ENCODE results near the gene TLE1.

TLE1 gene

DNA sequence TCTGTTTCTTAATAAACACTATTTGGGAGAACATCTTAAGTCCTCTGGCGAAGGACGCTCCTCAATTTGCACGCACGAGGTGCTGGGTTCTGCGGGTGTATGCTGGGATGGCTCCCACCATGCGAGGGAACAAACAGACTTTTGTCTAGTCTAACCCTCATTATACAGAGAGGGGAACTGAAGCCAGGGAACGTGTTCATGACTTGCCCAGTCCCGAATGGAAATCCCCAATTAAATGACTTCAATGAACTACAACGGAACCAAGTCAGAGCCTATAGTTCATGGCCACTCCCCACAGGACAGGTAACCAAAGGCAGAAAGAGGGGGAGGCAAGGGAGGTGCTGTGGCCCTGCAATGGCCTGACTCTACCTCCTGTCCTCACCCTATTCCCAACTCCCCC lies 9.3 kb downstream of the TLE1 start:
- H3K36me3 ChIP-seq (ENCODE audit: control insufficient read depth in 5 of 5, insufficient read depth in 5 of 5, low read length in 5 of 5): peaks cover 14 to 31% (median 19%) of the 10 kb centered on the region in 5 donors
- no peaks in the 10 kb centered on the region for H3K27me3 ChIP-seq (ENCODE audit: control insufficient read depth in 5 of 5, insufficient read depth in 4 of 5, low read length in 5 of 5)
- H3K9ac ChIP-seq (ENCODE audit: low read length in 5 of 5): no peak overlapping the region
- H3K4me1 ChIP-seq (ENCODE audit: control insufficient read depth in 5 of 5, insufficient read depth in 5 of 5, low read length in 5 of 5): peaks cover 0 to 51% (median 42%) of the 10 kb centered on the region in 5 donors
- H3K27ac ChIP-seq (ENCODE audit: low read depth, low read length): no peak overlapping the region
- no peak overlapping the region for H3K4me3 ChIP-seq (ENCODE audit: low read depth in 1 of 5, low read length in 5 of 5)
- no peaks in the 10 kb centered on the region for H3K9me3 ChIP-seq (ENCODE audit: control insufficient read depth in 5 of 5, low read length in 5 of 5)

DNA sequence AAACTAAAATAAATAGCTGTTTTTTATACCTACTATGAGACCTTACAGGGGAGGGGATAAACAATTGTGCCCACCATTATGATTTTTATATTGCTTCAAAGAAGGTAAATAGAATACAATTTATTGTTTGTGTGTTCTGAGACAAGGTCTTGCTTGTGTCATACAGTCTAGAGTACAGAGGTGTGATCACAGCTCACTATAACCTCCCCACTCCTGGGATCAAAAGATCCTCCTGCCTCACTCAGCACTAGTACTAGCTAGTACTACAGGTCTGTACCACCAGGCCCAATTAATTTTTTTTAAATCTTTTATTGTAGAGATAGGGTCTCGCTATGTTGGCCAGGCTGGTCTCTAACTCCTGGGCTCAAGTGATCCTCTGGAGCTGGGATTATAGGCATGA lies 11.3 kb downstream of the TLE1 start:
- Histone ChIP-seq H3K4me1 (ENCODE audit: control insufficient read depth in 5 of 5, insufficient read depth in 5 of 5, low read length in 5 of 5) (peaks cover 0 to 32% (median 28%) of the 10 kb centered on the region in 5 donors), H3K9me3 (ENCODE audit: control insufficient read depth in 5 of 5, low read length in 5 of 5) (no peaks in the 10 kb centered on the region), H3K27ac (ENCODE audit: low read depth, low read length) (no peak overlapping the region), H3K9ac (ENCODE audit: low read length in 5 of 5) (no peak overlapping the region), H3K27me3 (ENCODE audit: control insufficient read depth in 5 of 5, insufficient read depth in 4 of 5, low read length in 5 of 5) (no peaks in the 10 kb centered on the region), H3K4me3 (ENCODE audit: low read depth in 1 of 5, low read length in 5 of 5) (no peak overlapping the region), H3K36me3 (ENCODE audit: control insufficient read depth in 5 of 5, insufficient read depth in 5 of 5, low read length in 5 of 5) (peaks cover 3 to 32% (median 24%) of the 10 kb centered on the region in 5 donors)

DNA sequence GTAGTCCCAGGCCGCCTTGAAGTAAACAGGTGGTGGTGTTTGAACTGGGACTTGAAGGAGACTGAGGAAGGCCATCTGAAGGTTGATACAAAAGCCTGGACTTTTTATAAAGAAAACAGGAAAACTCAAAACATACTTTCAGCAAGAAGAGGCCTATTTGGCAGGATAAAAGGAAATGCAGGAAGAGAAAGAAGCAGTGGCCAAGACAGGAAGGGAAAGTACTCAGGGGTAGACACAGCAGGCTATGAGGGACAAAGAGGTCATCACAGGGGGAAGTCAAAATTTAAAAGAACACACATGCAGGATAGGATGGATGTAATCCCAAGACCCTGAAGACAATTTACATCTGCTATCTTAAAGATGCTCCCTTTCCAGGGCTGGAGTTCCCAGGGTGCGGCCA lies 13.0 kb downstream of the TLE1 start:
- Histone ChIP-seq H3K9ac (ENCODE audit: low read length in 5 of 5) (no peak overlapping the region), H3K4me1 (ENCODE audit: control insufficient read depth in 5 of 5, insufficient read depth in 5 of 5, low read length in 5 of 5) (peaks cover 2 to 29% (median 25%) of the 10 kb centered on the region in 5 donors), H3K4me3 (ENCODE audit: low read depth in 1 of 5, low read length in 5 of 5) (no peak overlapping the region), H3K27me3 (ENCODE audit: control insufficient read depth in 5 of 5, insufficient read depth in 4 of 5, low read length in 5 of 5) (no peaks in the 10 kb centered on the region), H3K36me3 (ENCODE audit: control insufficient read depth in 5 of 5, insufficient read depth in 5 of 5, low read length in 5 of 5) (peaks cover 5 to 24% (median 15%) of the 10 kb centered on the region in 5 donors), H3K9me3 (ENCODE audit: control insufficient read depth in 5 of 5, low read length in 5 of 5) (no peaks in the 10 kb centered on the region), H3K27ac (ENCODE audit: low read depth, low read length) (no peak overlapping the region)

DNA sequence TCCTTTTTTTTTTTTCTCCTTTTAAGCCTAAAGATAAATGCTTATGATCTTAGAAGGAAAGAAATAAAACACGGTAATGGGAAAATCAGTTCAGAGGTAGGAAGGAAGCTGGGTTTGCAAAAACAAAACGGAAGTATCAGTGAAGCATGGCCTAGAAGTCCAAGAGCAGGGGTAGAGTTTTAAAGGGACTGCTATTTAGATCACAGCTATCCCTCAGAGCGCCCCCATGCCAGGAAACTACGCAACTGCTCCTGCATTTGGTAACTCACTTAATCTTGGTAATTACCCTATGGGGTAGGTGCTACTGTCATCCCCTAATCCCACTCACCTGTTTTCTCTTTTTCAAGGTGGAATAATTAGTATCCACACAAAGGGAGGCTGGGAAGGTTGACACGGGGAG lies 16.0 kb downstream of the TLE1 start:
- no peak overlapping the region for H3K27ac ChIP-seq (ENCODE audit: low read depth, low read length)
- H3K4me3 ChIP-seq (ENCODE audit: low read depth in 1 of 5, low read length in 5 of 5): no peak overlapping the region
- peaks cover 8 to 45% (median 39%) of the 10 kb centered on the region in 5 donors for H3K4me1 ChIP-seq (ENCODE audit: control insufficient read depth in 5 of 5, insufficient read depth in 5 of 5, low read length in 5 of 5)
- no peaks in the 10 kb centered on the region for H3K9me3 ChIP-seq (ENCODE audit: control insufficient read depth in 5 of 5, low read length in 5 of 5)
- H3K27me3 ChIP-seq (ENCODE audit: control insufficient read depth in 5 of 5, insufficient read depth in 4 of 5, low read length in 5 of 5): no peaks in the 10 kb centered on the region
- H3K9ac ChIP-seq (ENCODE audit: low read length in 5 of 5): no peak overlapping the region
- peaks cover 4 to 18% (median 7%) of the 10 kb centered on the region in 5 donors for H3K36me3 ChIP-seq (ENCODE audit: control insufficient read depth in 5 of 5, insufficient read depth in 5 of 5, low read length in 5 of 5)

DNA sequence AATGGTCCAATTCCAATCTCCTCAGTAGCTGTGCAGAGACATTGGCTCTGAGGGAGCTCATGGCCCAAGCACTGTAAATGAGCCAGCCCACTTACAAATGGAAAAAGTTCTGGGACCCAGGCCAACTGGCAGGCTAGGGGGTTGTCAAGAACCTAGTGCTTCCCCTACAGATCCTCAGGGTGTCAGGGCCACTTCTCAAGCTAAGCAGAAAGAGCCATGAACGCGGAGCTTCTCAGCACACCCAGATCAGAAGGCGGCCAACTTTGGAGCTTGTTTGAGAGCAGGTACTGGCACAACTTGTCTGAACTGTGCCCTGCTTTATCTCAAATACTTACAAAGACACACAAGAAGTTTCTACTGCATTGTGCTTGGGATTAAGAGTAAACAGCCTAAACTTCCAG lies 17.5 kb downstream of the TLE1 start:
- Histone ChIP-seq H3K4me3 (ENCODE audit: low read depth in 1 of 5, low read length in 5 of 5) (peak overlapping the region in 1 of 5 donors; percentile 31), H3K4me1 (ENCODE audit: control insufficient read depth in 5 of 5, insufficient read depth in 5 of 5, low read length in 5 of 5) (peaks cover 9 to 58% (median 43%) of the 10 kb centered on the region in 5 donors), H3K27me3 (ENCODE audit: control insufficient read depth in 5 of 5, insufficient read depth in 4 of 5, low read length in 5 of 5) (no peaks in the 10 kb centered on the region), H3K36me3 (ENCODE audit: control insufficient read depth in 5 of 5, insufficient read depth in 5 of 5, low read length in 5 of 5) (peaks cover 2 to 14% (median 7%) of the 10 kb centered on the region in 5 donors), H3K9ac (ENCODE audit: low read length in 5 of 5) (no peak overlapping the region), H3K9me3 (ENCODE audit: control insufficient read depth in 5 of 5, low read length in 5 of 5) (no peaks in the 10 kb centered on the region), H3K27ac (ENCODE audit: low read depth, low read length) (no peak overlapping the region)

DNA sequence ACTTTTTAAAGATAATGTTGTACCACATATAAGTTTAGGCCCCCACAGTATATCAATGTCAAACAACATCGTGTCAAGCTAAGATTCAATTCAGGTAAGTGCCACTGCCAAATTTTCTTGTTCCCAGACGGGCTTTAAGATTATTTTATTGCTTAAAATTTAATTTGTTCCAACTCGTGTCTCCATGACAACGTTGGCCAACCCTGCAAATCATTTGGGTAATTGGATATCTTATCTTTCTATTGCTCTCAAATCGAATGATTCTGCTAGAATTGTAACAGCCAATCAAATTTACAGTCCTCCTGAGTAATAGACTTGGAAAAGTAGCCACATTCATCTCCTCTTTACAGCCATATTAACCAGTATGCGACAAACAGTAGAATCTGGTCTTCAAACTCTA lies 19.5 kb downstream of the TLE1 start:
- H3K4me3 ChIP-seq (ENCODE audit: low read depth in 1 of 5, low read length in 5 of 5): no peak overlapping the region

DNA sequence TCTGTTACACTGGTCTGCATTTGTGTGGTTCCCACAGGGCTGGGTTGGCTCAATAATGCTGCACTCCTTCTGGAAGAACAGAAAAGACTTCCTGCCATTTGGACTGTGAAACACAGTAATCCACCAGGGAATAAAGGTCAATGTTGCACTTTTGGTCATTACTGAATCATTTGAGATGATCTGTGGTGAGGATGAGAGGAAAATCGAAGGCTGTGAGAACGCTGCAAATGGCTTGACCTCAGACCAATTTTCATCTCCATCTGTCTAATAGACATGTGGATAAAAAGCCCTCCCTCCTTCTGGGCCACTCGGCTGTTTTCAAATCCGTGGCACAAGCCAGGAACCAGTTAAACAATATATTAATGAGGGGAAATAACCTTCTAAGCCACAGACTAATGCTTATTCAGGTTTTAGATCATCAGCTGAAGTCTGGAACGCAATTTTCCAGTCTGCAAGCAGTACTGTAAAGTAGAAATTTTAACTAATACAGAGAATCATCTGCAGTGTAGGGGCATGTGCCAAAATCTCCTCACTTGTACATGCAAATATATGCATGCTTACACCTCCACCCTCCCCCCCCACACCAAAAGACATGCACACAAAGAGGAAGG lies 20.2 kb downstream of the TLE1 start:
- Histone ChIP-seq H3K9ac (ENCODE audit: low read length in 5 of 5) (no peak overlapping the region), H3K9me3 (ENCODE audit: control insufficient read depth in 5 of 5, low read length in 5 of 5) (no peaks in the 10 kb centered on the region), H3K27ac (ENCODE audit: low read depth, low read length) (peak overlapping the region; percentile 76), H3K4me3 (ENCODE audit: low read depth in 1 of 5, low read length in 5 of 5) (no peak overlapping the region), H3K36me3 (ENCODE audit: control insufficient read depth in 5 of 5, insufficient read depth in 5 of 5, low read length in 5 of 5) (peaks cover 0 to 6% (median 5%) of the 10 kb centered on the region in 5 donors), H3K27me3 (ENCODE audit: control insufficient read depth in 5 of 5, insufficient read depth in 4 of 5, low read length in 5 of 5) (no peaks in the 10 kb centered on the region), H3K4me1 (ENCODE audit: control insufficient read depth in 5 of 5, insufficient read depth in 5 of 5, low read length in 5 of 5) (peaks cover 15 to 80% (median 50%) of the 10 kb centered on the region in 5 donors)

More for the DNA sequence above, 19.5 kb downstream of the TLE1 start:
- Histone ChIP-seq H3K9ac (ENCODE audit: low read length in 5 of 5) (no peak overlapping the region), H3K9me3 (ENCODE audit: control insufficient read depth in 5 of 5, low read length in 5 of 5) (no peaks in the 10 kb centered on the region), H3K4me1 (ENCODE audit: control insufficient read depth in 5 of 5, insufficient read depth in 5 of 5, low read length in 5 of 5) (peaks cover 15 to 73% (median 47%) of the 10 kb centered on the region in 5 donors), H3K27ac (ENCODE audit: low read depth, low read length) (peak overlapping the region; percentile 76), H3K36me3 (ENCODE audit: control insufficient read depth in 5 of 5, insufficient read depth in 5 of 5, low read length in 5 of 5) (peaks cover 0 to 8% (median 5%) of the 10 kb centered on the region in 5 donors), H3K27me3 (ENCODE audit: control insufficient read depth in 5 of 5, insufficient read depth in 4 of 5, low read length in 5 of 5) (no peaks in the 10 kb centered on the region)

DNA sequence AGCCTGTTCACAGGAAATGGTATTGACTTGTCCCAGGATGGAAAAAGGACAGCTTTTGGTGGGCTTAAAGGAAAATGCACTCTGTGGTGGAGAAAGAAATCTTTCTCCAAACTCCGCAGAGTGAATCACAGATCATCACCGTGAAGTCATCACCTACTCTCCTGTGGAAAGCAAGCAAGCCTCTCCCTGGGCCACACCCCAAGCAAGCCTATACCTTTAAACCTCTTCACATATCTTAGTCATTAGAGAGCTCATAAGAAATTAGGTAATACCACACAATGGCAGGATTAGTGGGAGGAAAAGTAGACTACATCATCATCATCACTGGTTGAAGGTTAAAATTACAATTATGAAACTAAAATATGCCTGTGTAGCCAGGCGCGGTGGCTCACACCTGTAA lies 23.2 kb downstream of the TLE1 start:
- no peaks in the 10 kb centered on the region for H3K36me3 ChIP-seq (ENCODE audit: control insufficient read depth in 5 of 5, insufficient read depth in 5 of 5, low read length in 5 of 5)
- H3K4me1 ChIP-seq (ENCODE audit: control insufficient read depth in 5 of 5, insufficient read depth in 5 of 5, low read length in 5 of 5): peaks cover 15 to 76% (median 54%) of the 10 kb centered on the region in 5 donors
- H3K27ac ChIP-seq (ENCODE audit: low read depth, low read length): peak overlapping the region; percentile 56
- H3K4me3 ChIP-seq (ENCODE audit: low read depth in 1 of 5, low read length in 5 of 5): peak overlapping the region in 1 of 5 donors; percentile 3
- H3K27me3 ChIP-seq (ENCODE audit: control insufficient read depth in 5 of 5, insufficient read depth in 4 of 5, low read length in 5 of 5): no peaks in the 10 kb centered on the region
- H3K9me3 ChIP-seq (ENCODE audit: control insufficient read depth in 5 of 5, low read length in 5 of 5): no peaks in the 10 kb centered on the region
- no peak overlapping the region for H3K9ac ChIP-seq (ENCODE audit: low read length in 5 of 5)

DNA sequence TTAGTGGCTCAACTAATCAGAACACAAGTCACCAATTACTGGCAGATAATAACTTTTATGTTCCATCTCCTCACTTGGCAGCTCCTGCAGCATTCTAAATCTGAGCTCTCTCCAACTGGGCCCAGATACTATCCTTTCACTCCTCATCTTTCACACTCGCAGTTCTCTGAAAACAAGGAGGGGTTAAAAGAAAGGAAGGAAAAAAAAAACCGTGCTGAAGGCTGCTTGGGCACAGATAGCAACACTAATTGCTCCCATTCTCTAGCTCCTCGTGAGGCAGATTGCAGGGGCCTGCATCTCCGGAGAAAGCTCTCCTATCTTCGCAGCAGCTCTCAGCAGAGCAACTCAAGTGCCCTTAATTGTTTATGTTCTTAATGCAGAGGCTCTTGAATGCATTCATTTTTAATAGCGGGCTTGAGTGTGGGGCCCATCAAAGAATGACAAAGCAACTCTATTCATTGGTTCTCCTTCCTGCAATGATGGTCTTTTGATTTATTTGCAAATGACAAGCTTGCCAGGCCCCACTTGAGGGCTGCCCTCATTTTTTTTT lies 23.9 kb downstream of the TLE1 start:
- H3K4me1 ChIP-seq (ENCODE audit: control insufficient read depth in 5 of 5, insufficient read depth in 5 of 5, low read length in 5 of 5): peaks cover 15 to 75% (median 53%) of the 10 kb centered on the region in 5 donors
- H3K4me3 ChIP-seq (ENCODE audit: low read depth in 1 of 5, low read length in 5 of 5): peak overlapping the region in 1 of 5 donors; percentile 9

DNA sequence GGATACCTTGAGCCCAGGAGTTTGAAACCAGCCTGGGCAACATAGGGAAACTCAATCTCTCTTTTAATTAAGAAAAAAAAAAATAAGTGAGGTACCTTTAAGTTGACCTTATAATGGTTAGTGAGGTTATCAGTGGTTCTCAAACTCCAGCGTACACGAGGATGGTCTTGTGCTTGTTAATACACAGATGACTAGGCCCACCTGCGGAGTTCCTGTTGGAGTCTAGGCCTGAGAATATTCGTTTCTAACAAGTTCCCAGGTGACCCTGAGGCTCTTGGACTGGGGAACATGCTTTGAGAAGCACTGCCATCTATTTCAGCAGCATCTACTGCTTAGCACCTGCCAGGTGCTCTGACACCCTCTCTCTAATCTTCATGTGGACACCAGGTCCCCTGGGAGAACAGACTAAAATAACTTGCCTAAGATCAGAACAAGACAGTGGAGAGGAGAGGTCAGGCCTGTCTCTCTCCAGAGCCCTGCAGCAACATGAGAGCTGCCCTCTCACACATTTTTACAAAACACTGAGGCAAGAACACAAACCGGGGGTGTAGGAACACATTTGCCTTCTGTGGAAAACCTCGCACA lies 24.6 kb downstream of the TLE1 start:
- Histone ChIP-seq H3K27me3 (ENCODE audit: control insufficient read depth in 5 of 5, insufficient read depth in 4 of 5, low read length in 5 of 5) (no peaks in the 10 kb centered on the region), H3K9ac (ENCODE audit: low read length in 5 of 5) (peak overlapping the region in 2 of 5 donors; percentile 53 to 59), H3K9me3 (ENCODE audit: control insufficient read depth in 5 of 5, low read length in 5 of 5) (no peaks in the 10 kb centered on the region), H3K4me1 (ENCODE audit: control insufficient read depth in 5 of 5, insufficient read depth in 5 of 5, low read length in 5 of 5) (peaks cover 15 to 68% (median 47%) of the 10 kb centered on the region in 5 donors), H3K36me3 (ENCODE audit: control insufficient read depth in 5 of 5, insufficient read depth in 5 of 5, low read length in 5 of 5) (no peaks in the 10 kb centered on the region), H3K4me3 (ENCODE audit: low read depth in 1 of 5, low read length in 5 of 5) (peak overlapping the region in 1 of 5 donors; percentile 4), H3K27ac (ENCODE audit: low read depth, low read length) (peak overlapping the region; percentile 56)

More for the DNA sequence above, 23.9 kb downstream of the TLE1 start:
- peak overlapping the region in 2 of 5 donors; percentile 15 to 59 for H3K9ac ChIP-seq (ENCODE audit: low read length in 5 of 5)
- H3K9me3 ChIP-seq (ENCODE audit: control insufficient read depth in 5 of 5, low read length in 5 of 5): no peaks in the 10 kb centered on the region
- no peaks in the 10 kb centered on the region for H3K36me3 ChIP-seq (ENCODE audit: control insufficient read depth in 5 of 5, insufficient read depth in 5 of 5, low read length in 5 of 5)
- peak overlapping the region; percentile 56 for H3K27ac ChIP-seq (ENCODE audit: low read depth, low read length)
- H3K27me3 ChIP-seq (ENCODE audit: control insufficient read depth in 5 of 5, insufficient read depth in 4 of 5, low read length in 5 of 5): no peaks in the 10 kb centered on the region

Measured in subcutaneous abdominal adipose tissue (tissue), 5 donors.